Stimulated activated CD8-positive, alpha-beta memory T cell treated with anti-CD3 and anti-CD28 coated beads, Interleukin-15, amount 100 ng/mL, for 1 hour (primary cell): ENCODE data around the gene ARHGEF38.
"Not testable (repeated sequence)": the region's sequence is repeated elsewhere in the genome, so short reads cannot be mapped to it uniquely, and the experiment has no call there.

Experiments used
- DNase-seq: peaks from one replicate; pipeline ENCODE4 v3.0.0-alpha.2; 2020; ENCODE audit warnings: low read depth

Gene ARHGEF38

GRCh38 chr4:105657117-105657765 is 104.8 kb downstream of the ARHGEF38 start:
- no peak for DNase-seq

GRCh38 chr4:105659190-105659589 is 106.8 kb downstream of the ARHGEF38 start:
- DNase-seq = no peak

GRCh38 chr4:105661028-105661427 is 108.6 kb downstream of the ARHGEF38 start:
- no peak for DNase-seq

- no peak for DNase-seq
These were observed 110.7 kb downstream of the ARHGEF38 start for GRCh38 chr4:105662935-105663675.

GRCh38 chr4:105666693-105667092 is 114.3 kb downstream of the ARHGEF38 start:
- DNase-seq = no peak

- DNase-seq = no peak
These were observed 118.3 kb downstream of the ARHGEF38 start for GRCh38 chr4:105670684-105671083.

GRCh38 chr4:105671301-105671700 is 118.9 kb downstream of the ARHGEF38 start:
- no peak for DNase-seq

- DNase-seq = no peak
These were observed 121.6 kb downstream of the ARHGEF38 start for GRCh38 chr4:105674011-105674410.

GRCh38 chr4:105677709-105678108 is 125.3 kb downstream of the ARHGEF38 start:
- no peak for DNase-seq

GRCh38 chr4:105679186-105679585 is 126.8 kb downstream of the ARHGEF38 start:
- DNase-seq = no peak

- DNase-seq = no peak
These were observed 130.6 kb downstream of the ARHGEF38 start for GRCh38 chr4:105683038-105683437.

- no peak for DNase-seq
These were observed 134.2 kb downstream of the ARHGEF38 start for GRCh38 chr4:105686571-105686970.

- not testable (repeated sequence) for DNase-seq
These were observed 142.4 kb downstream of the ARHGEF38 start for GRCh38 chr4:105694812-105695211.

- not testable (repeated sequence) for DNase-seq
These were observed 143.4 kb downstream of the ARHGEF38 start for GRCh38 chr4:105695832-105696231.

GRCh38 chr4:105698607-105699006 is 146.2 kb downstream of the ARHGEF38 start:
- DNase-seq = no peak

GRCh38 chr4:105707782-105708180 is 155.4 kb downstream of the ARHGEF38 start:
- no peak for DNase-seq

GRCh38 chr4:105708181-105709080 is 156.0 kb downstream of the ARHGEF38 start, which contains the start of the genes GSTCD and INTS12:
Gene GSTCD (plus strand): TSS chr4:105708784. CDS start chr4:105717614, 8,830 bp downstream.
Gene INTS12 (minus strand): TSS chr4:105708689. CDS start chr4:105700005, 8,684 bp downstream.
- DNase-seq = peak; percentile 77

- no peak for DNase-seq
These were observed 156.6 kb downstream of the ARHGEF38 start for GRCh38 chr4:105709081-105709450.

- no peak for DNase-seq
These were observed 157.7 kb downstream of the ARHGEF38 start for GRCh38 chr4:105710012-105710600.

GRCh38 chr4:105710678-105711077 is 158.3 kb downstream of the ARHGEF38 start:
- DNase-seq = no peak

GRCh38 chr4:105712766-105713165 is 160.3 kb downstream of the ARHGEF38 start:
- no peak for DNase-seq

GRCh38 chr4:105714071-105714521 is 161.7 kb downstream of the ARHGEF38 start:
- DNase-seq = no peak
